IMR-90 (cell line): Measurements from ENCODE around the gene ZNF469. TPM values are rescaled to one million over a fixed set of nuclear protein-coding genes. Genes with fewer than 3 reads are reported as not detected.

Experiments used
- ATAC-seq: fragments of 200-7000 bp; cut with Tn5 transposase; 2 replicates; pipeline ENCODE4 v1.9.1; 2020; ENCODE audit warnings: low read depth, mild to moderate bottlenecking, moderate library complexity
- BruUV-seq: library from RNA; stranded (reverse); fragments of 400-500 nt; replicated peaks from 2 replicates; lab custom pipeline; 2021; lab: Mats Ljungman, UMichigan
- CTCF ChIA-PET: fragments of 300-600 bp; formaldehyde crosslinking; extraction: SDS; loops from one replicate; lab custom pipeline; 2021; ENCODE audit warnings: antibody characterized with exemption; lab: Yijun Ruan, JAX
- POLR2A ChIA-PET: fragments of 300-600 bp; sonication (Branson Sonifier 250); formaldehyde crosslinking; loops from one replicate; lab custom pipeline; 2022; ENCODE audit warnings: antibody characterized with exemption; ENCODE audit not compliant: unreplicated experiment; lab: Charles Lee
- DNase-seq: peaks from one replicate; pipeline ENCODE4 v3.0.0; 2013
- H2AFZ ChIP-seq: replicated peaks from 2 replicates; pipeline ENCODE3; 2013; ENCODE audit warnings: low read length, mild to moderate bottlenecking; ENCODE audit not compliant: poor library complexity
- H2AK5ac ChIP-seq: 2 replicates; pipeline ENCODE4 v1.6.1; 2013; ENCODE audit warnings: low read depth, low read length, inconsistent platforms
- H2AK9ac ChIP-seq: replicated peaks from 2 replicates; pipeline ENCODE3; 2013; ENCODE audit warnings: mild to moderate bottlenecking, low read depth, low read length, moderate library complexity; ENCODE audit not compliant: poor library complexity
- H2BK120ac ChIP-seq: 2 replicates; pipeline ENCODE4 v1.6.1; 2013; ENCODE audit warnings: low read depth, low read length, inconsistent platforms
- H2BK15ac ChIP-seq: 3 replicates; pipeline ENCODE4 v1.6.1; 2013; ENCODE audit warnings: low read depth, low read length, inconsistent platforms
- H2BK20ac ChIP-seq: 2 replicates; pipeline ENCODE4 v1.6.1; 2013; ENCODE audit warnings: low read depth, mild to moderate bottlenecking, inconsistent platforms, low read length, moderate library complexity
- H2BK5ac ChIP-seq: 2 replicates; pipeline ENCODE4 v1.6.1; 2013; ENCODE audit warnings: mild to moderate bottlenecking, low read depth, low read length, inconsistent platforms; ENCODE audit not compliant: poor library complexity, severe bottlenecking
- H3K14ac ChIP-seq: replicated peaks from 2 replicates; pipeline ENCODE4 v1.6.1; 2013; ENCODE audit warnings: low read depth, low read length, inconsistent platforms
- H3K18ac ChIP-seq: 2 replicates; pipeline ENCODE4 v1.6.1; 2013; ENCODE audit warnings: low read depth, low read length, control low read depth
- H3K23ac ChIP-seq: 2 replicates; pipeline ENCODE4 v1.6.1; 2013; ENCODE audit warnings: low read depth, low read length, inconsistent platforms
- H3K27ac ChIP-seq: 2 replicates; pipeline ENCODE4 v1.5.1; 2013; ENCODE audit warnings: mild to moderate bottlenecking, control low read depth, low read length; ENCODE audit not compliant: insufficient read depth
- H3K27me3 ChIP-seq: 2 replicates; pipeline ENCODE4 v1.6.1; 2013; ENCODE audit warnings: low read length; ENCODE audit not compliant: control insufficient read depth, insufficient read depth
- H3K36me3 ChIP-seq: 2 replicates; pipeline ENCODE4 v1.6.1; 2013; ENCODE audit warnings: low read length, mixed read lengths; ENCODE audit not compliant: control insufficient read depth, insufficient read depth
- H3K4ac ChIP-seq: 2 replicates; pipeline ENCODE4 v1.6.1; 2013; ENCODE audit warnings: low read depth, low read length, inconsistent platforms
- H3K4me1 ChIP-seq: 2 replicates; pipeline ENCODE4 v1.6.1; 2013; ENCODE audit warnings: low read length, mixed read lengths; ENCODE audit not compliant: control insufficient read depth, insufficient read depth
- H3K4me2 ChIP-seq: 2 replicates; pipeline ENCODE4 v1.6.1; 2013; ENCODE audit warnings: low read depth, mild to moderate bottlenecking, control low read depth, low read length, moderate library complexity
- H3K4me3 ChIP-seq: 2 replicates; pipeline ENCODE4 v1.5.1; 2013; ENCODE audit warnings: low read depth, mild to moderate bottlenecking, control low read depth, low read length, moderate library complexity; ENCODE audit not compliant: insufficient read depth
- H3K56ac ChIP-seq: 2 replicates; pipeline ENCODE4 v1.6.1; 2013; ENCODE audit warnings: low read length, inconsistent platforms; ENCODE audit not compliant: insufficient read depth; ENCODE audit errors: extremely low read depth
- H3K79me1 ChIP-seq, 2 experiments: 2 replicates each; pipeline ENCODE4 v1.6.1; 2013; ENCODE audit warnings: low read length in 2 of 2, inconsistent platforms in 1 of 2, low read depth in 1 of 2
- H3K9ac ChIP-seq: 2 replicates; pipeline ENCODE4 v1.6.1; 2013; ENCODE audit warnings: low read depth, low read length, control low read depth
- H3K9me1 ChIP-seq: 2 replicates; pipeline ENCODE4 v1.6.1; 2013; ENCODE audit warnings: low read length, inconsistent platforms; ENCODE audit not compliant: insufficient read depth
- H3K9me3 ChIP-seq: 2 replicates; pipeline ENCODE4 v1.6.1; 2013; ENCODE audit warnings: low read length; ENCODE audit not compliant: control insufficient read depth, insufficient read depth
- H4K20me1 ChIP-seq: 2 replicates; pipeline ENCODE4 v1.6.1; 2013; ENCODE audit warnings: low read length, inconsistent platforms; ENCODE audit not compliant: insufficient read depth
- H4K5ac ChIP-seq: 2 replicates; pipeline ENCODE4 v1.6.1; 2013; ENCODE audit warnings: mild to moderate bottlenecking, low read depth, low read length, control low read depth
- H4K8ac ChIP-seq, 2 experiments: 2 replicates each; pipeline ENCODE4 v1.6.1; 2013; ENCODE audit warnings: low read depth in 2 of 2, low read length in 2 of 2, control low read depth in 1 of 2, inconsistent platforms in 1 of 2
- H4K91ac ChIP-seq: 2 replicates; pipeline ENCODE4 v1.6.1; 2013; ENCODE audit warnings: low read depth, low read length, inconsistent platforms; ENCODE audit not compliant: insufficient read depth
- POLR2A ChIP-seq: IDR thresholded peaks from 2 replicates; pipeline ENCODE4 v1.6.1; 2012; ENCODE audit warnings: mild to moderate bottlenecking, low read depth, low read length
- RAD21 ChIP-seq: IDR thresholded peaks from 2 replicates; pipeline ENCODE4 v1.6.1; 2012; ENCODE audit warnings: low read length, improper control_type of control experiment
- WGBS, 2 experiments: methylation state at CpG; one replicate each; pipeline versions ENCODE4 v1.1.5 to v1.1.7; 2013; ENCODE audit warnings: missing lambda C conversion rate in 2 of 2; ENCODE audit not compliant: insufficient read length in 1 of 2; ENCODE audit errors: extremely low coverage in 2 of 2; 5-methylcytosine and 5-hydroxymethylcytosine counted together
- dilution Hi-C: fragments of 300-500 bp; cut with HindIII; formaldehyde crosslinking; loops from one replicate; pipeline ENCODE4 v1.14.3; 2018; ENCODE audit warnings: low sequenced_read_pairs; ENCODE audit not compliant: unreplicated experiment
- in situ Hi-C: fragments of 300-500 bp; cut with MboI; formaldehyde crosslinking; loops from 3 replicates; pipeline ENCODE4 v1.14.3; 2019; ENCODE audit warnings: low sequenced_read_pairs, inconsistent platforms, mixed read lengths
- intact Hi-C: fragments of 100-400 bp; cut with micrococcal nuclease; formaldehyde crosslinking; loops from 2 replicates; pipeline ENCODE4 v1.10.0; 2022
- polyA plus RNA-seq, 3 experiments: library from polyadenylated mRNA; depleted of rRNA; stranded (reverse); fragments of >200 nt; gene quantifications; 2 replicates each; pipeline ENCODE4 v1.2.3, GENCODE V29; 2012; ENCODE audit warnings: low replicate concordance in 1 of 3
- total RNA-seq: library from RNA; depleted of rRNA; stranded (reverse); fragments of >200 nt; gene quantifications from 2 replicates; pipeline ENCODE4 v1.2.3, GENCODE V29; 2012

The ZNF469 gene
- total and polyA plus RNA-seq, 2 of the 4 experiments (the other 2 are of a cell fraction), result 1.1 to 13.3 TPM

DNA sequence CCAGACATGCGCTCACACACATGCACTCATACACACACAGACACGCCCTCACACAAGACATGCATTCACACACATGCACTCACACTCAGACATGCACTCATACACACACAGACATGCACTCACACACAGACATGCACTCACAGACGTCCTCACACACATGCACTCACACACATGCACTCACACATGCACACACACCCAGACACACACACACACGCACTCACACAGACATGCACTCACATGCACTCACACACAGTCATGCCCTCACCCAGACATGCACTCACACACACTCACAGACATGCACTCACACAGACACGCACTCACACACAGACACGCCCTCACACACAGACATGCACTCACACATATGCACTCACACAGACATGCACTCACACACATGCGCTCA lies 2.1 kb upstream of the ZNF469 start:
- Histone ChIP-seq H2BK5ac (no peak overlapping the region), H3K4me3 (no peak overlapping the region), H2AFZ (peak overlapping the region; percentile 43), H2AK5ac (peak overlapping the region; percentile 95), H3K4me1 (peaks cover 21% of the 10 kb centered on the region), H2BK120ac (no peak overlapping the region; the same call in 1 of the 2 replicates), H3K56ac (no peak overlapping the region), H3K9me1 (peaks cover 33% of the 10 kb centered on the region), H3K4ac (peak overlapping the region; percentile 82; the same call in 1 of the 2 replicates), H2AK9ac (no peak overlapping the region), H3K18ac (no peak overlapping the region), H4K91ac (no peak overlapping the region; the same call in 1 of the 2 replicates), H3K4me2 (no peak overlapping the region), H3K27me3 (no peaks in the 10 kb centered on the region), H3K23ac (peak overlapping the region; percentile 16; the same call in 1 of the 2 replicates), H4K20me1 (peaks cover 17% of the 10 kb centered on the region), H4K5ac (no peak overlapping the region), H3K9me3 (no peaks in the 10 kb centered on the region), H4K8ac (peak overlapping the region in 1 of 2 experiments; percentile 9; a peak in 1 of 4 replicates), H2BK15ac (no peak overlapping the region), H3K9ac (no peak overlapping the region), H3K14ac (peak overlapping the region; percentile 66), H3K36me3 (peaks cover 7% of the 10 kb centered on the region; the same call in 1 of the 2 replicates), H3K27ac (no peak overlapping the region), H3K79me1 (peaks cover 3 to 45% of the 10 kb centered on the region in 2 experiments; a peak in 3 of 4 replicates), H2BK20ac (no peak overlapping the region)
- dilution Hi-C loops, result no loop called here
- DNase-seq (no peak), ATAC-seq (no peak)
- TF ChIP-seq RAD21 (no peak), POLR2A (0 out of 2 replicates have a peak, but pooled peaks have one; percentile 34)
- 82% methylated on average over 7 of the region's 7 CpGs; no CpG with 5 or more reads in 1 of the 2 experiments for WGBS, 2 experiments
- POLR2A ChIA-PET, result no interaction called here
- CTCF ChIA-PET, result no interaction called here
- intact Hi-C loops, result loop anchor here (10.0 kb wide), 4 partner anchors 136 to 426 kb away; partner anchors contain the start of gene BANP
- in situ Hi-C loops, result loop anchor here (5.0 kb wide), 1 partner anchor 183 kb away; no protein-coding TSS in a partner anchor
- no TSS peak for BruUV-seq
